ENCODE results near the gene MMS19.

DNA sequence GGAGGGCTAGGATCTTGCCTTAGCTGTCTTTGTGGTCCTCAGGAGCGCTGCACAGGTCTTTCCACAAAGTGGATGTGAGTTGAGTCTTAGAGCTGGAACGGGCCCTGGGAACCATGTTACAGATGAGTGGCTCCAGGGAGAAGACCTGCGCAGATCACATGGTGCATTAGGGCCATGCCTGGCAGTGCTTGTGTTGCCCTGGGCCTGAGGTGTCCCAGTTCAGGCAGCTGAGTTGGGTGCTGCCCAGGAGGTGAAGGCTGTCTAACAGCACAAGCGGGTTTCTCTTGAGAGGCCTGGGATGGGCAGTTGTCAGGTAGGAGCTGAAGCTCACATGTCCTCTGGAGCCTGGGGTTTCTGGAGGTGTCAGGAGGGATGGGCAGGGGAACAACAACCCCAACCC is 40.6 kb upstream of the MMS19 start:
- TF ChIP-seq CTCF (IDR thresholded peaks at IDR 0.05; ENCODE audit: borderline replicate concordance, extremely low read depth, low read length, poor library complexity, severe bottlenecking) (no peak), EZH2 (IDR thresholded peaks at IDR 0.05; ENCODE audit: borderline replicate concordance, low read depth, low read length, severe bottlenecking) (no peak)

All from DND-41 (cell line).